Measurements from ENCODE around the gene AATF. TPM values are rescaled to one million over a fixed set of nuclear protein-coding genes. Genes with fewer than 3 reads are reported as not detected.

AATF gene
- total and polyA plus RNA-seq, 2 donors from 2014 or later: 36.8 to 50.4 TPM

GRCh38 chr17:36932694-36933511 is 15.9 kb upstream of the AATF start:
- H3K27ac ChIP-seq (ENCODE audit: low read depth in 2 of 2, low read length in 2 of 2): peak overlapping the region; percentile 78 to 86
- H3K36me3 ChIP-seq (ENCODE audit: control insufficient read depth in 2 of 3, insufficient read depth in 3 of 3, low read length in 3 of 3): no peaks in the 10 kb centered on the region
- DNase-seq: peak in 4 of 5 donors; percentile 46 to 67 (median 52)
- intact Hi-C loops (cut with DNase I): no loop called here
- peak overlapping the region; percentile 4 to 22 (median 12) for H3K9ac ChIP-seq (ENCODE audit: low read length in 3 of 3)
- no peak for TF ChIP-seq CTCF (IDR thresholded peaks at IDR 0.05; ENCODE audit: borderline replicate concordance, extremely low read depth, insufficient read depth)
- peaks cover 27% of the 10 kb centered on the region for H3K27me3 ChIP-seq (ENCODE audit: control insufficient read depth, insufficient read depth, low read length)
- no peak for FAIRE-seq
- H3K4me3 ChIP-seq (ENCODE audit: low read length in 3 of 3): peak overlapping the region in 2 of 3 donors; percentile 21 to 81
- H3K4me1 ChIP-seq (ENCODE audit: control insufficient read depth in 2 of 3, insufficient read depth in 2 of 3, low read depth in 1 of 3, low read length in 3 of 3): peaks cover 9 to 20% (median 13%) of the 10 kb centered on the region in 3 donors
- no peaks in the 10 kb centered on the region for H3K9me3 ChIP-seq (ENCODE audit: control insufficient read depth in 2 of 3, insufficient read depth in 1 of 3, low read length in 3 of 3)

DNA sequence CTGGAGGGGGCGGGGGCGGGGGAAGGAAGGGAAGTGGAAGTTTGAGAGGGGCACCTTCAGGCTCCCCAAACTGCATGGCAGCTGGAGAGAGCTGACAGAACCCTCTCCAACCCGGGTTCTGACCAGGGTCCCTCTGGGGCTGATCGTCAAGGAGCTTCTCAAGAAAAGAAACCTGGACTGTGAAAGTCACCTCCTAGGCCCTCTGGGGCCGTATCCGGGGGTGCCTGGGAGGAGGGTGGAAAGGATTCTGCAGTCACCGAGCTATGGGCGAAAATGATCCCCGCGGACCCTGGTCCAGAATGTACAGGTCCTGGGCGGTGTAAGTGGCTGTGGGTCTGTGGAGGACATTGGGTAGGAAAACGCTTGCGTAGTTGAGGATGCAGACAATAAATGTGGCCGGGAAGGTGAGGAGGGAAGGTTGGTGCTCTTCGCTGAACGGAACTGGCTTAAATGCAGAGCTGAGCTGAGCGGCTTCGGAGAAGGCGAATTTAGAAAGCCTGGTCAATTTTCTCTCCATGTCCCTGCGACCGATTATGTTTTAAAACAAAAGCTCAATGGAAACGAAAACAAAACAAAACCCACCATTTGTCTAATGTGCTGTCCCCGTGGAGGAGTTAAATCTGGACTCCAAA is 15.1 kb upstream of the AATF start:
- DNase-seq (peak in 3 of 5 donors; percentile 26 to 38 (median 29)), FAIRE-seq (no peak)
- peaks cover 3 to 20% (median 13%) of the 10 kb centered on the region in 3 donors for H3K4me1 ChIP-seq (ENCODE audit: control insufficient read depth in 2 of 3, insufficient read depth in 2 of 3, low read depth in 1 of 3, low read length in 3 of 3)
- no peaks in the 10 kb centered on the region for H3K9me3 ChIP-seq (ENCODE audit: control insufficient read depth in 2 of 3, insufficient read depth in 1 of 3, low read length in 3 of 3)
- peak overlapping the region in 2 of 3 donors; percentile 38 to 71 for H3K9ac ChIP-seq (ENCODE audit: low read length in 3 of 3)
- no peak for TF ChIP-seq CTCF (IDR thresholded peaks at IDR 0.05; ENCODE audit: borderline replicate concordance, extremely low read depth, insufficient read depth)
- intact Hi-C loops (cut with DNase I): no loop called here
- peak overlapping the region; percentile 78 to 86 for H3K27ac ChIP-seq (ENCODE audit: low read depth in 2 of 2, low read length in 2 of 2)
- peaks cover 30% of the 10 kb centered on the region for H3K27me3 ChIP-seq (ENCODE audit: control insufficient read depth, insufficient read depth, low read length)
- peak overlapping the region; percentile 31 to 81 (median 63) for H3K4me3 ChIP-seq (ENCODE audit: low read length in 3 of 3)
- H3K36me3 ChIP-seq (ENCODE audit: control insufficient read depth in 2 of 3, insufficient read depth in 3 of 3, low read length in 3 of 3): no peaks in the 10 kb centered on the region

- no peaks in the 10 kb centered on the region for H3K36me3 ChIP-seq (ENCODE audit: control insufficient read depth in 2 of 3, insufficient read depth in 3 of 3, low read length in 3 of 3)
- DNase-seq: peak in 4 of 5 donors; percentile 52 to 74 (median 64)
- no peaks in the 10 kb centered on the region for H3K9me3 ChIP-seq (ENCODE audit: control insufficient read depth in 2 of 3, insufficient read depth in 1 of 3, low read length in 3 of 3)
- H3K9ac ChIP-seq (ENCODE audit: low read length in 3 of 3): peak overlapping the region in 2 of 3 donors; percentile 38 to 71
- peaks cover 0 to 22% (median 13%) of the 10 kb centered on the region in 3 donors for H3K4me1 ChIP-seq (ENCODE audit: control insufficient read depth in 2 of 3, insufficient read depth in 2 of 3, low read depth in 1 of 3, low read length in 3 of 3)
- H3K4me3 ChIP-seq (ENCODE audit: low read length in 3 of 3): peak overlapping the region; percentile 31 to 81 (median 63)
- FAIRE-seq: no peak
- peaks cover 34% of the 10 kb centered on the region for H3K27me3 ChIP-seq (ENCODE audit: control insufficient read depth, insufficient read depth, low read length)
- intact Hi-C loops (cut with DNase I): no loop called here
- TF ChIP-seq CTCF (IDR thresholded peaks at IDR 0.05; ENCODE audit: borderline replicate concordance, extremely low read depth, insufficient read depth): no peak
- peak overlapping the region; percentile 78 to 86 for H3K27ac ChIP-seq (ENCODE audit: low read depth in 2 of 2, low read length in 2 of 2)
Observed at GRCh38 chr17:36934144-36934691, 14.5 kb upstream of the AATF start.

Data from kidney (tissue), 14 donors.